ENCODE results near the gene CLCA2.

GRCh38 chr1:86502721-86503405 is 78.9 kb downstream of the CLCA2 start:
- TF ChIP-seq SNAI2 (CRISPR knock-in tag; IDR thresholded peaks at IDR 0.05) (no peak), BACH2 (CRISPR knock-in tag; IDR thresholded peaks at IDR 0.05; ENCODE audit: borderline replicate concordance) (no peak), POU6F1 (CRISPR knock-in tag; IDR thresholded peaks at IDR 0.05; ENCODE audit: borderline replicate concordance, low read depth) (no peak)

Data from SK-N-SH treated with all-trans-retinoic acid at 6 μM for 48 hours (cell line).